Stomach (tissue), 4 donors: ENCODE measurements around the gene PTPRG.

Experiments
- CTCF ChIP-seq, 7 experiments: fragments of 450-650 bp in 4 of 7; fragments of 200-600 bp in 3 of 7; sonication (generic) in 3 of 7; IDR thresholded peaks; one replicate each; pipeline ENCODE4 v1.5.1; 2016 to 2019; ENCODE audit warnings: antibody characterized with exemption in 7 of 7, control low read depth in 2 of 7, mild to moderate bottlenecking in 1 of 7
- POLR2A ChIP-seq, 4 donors: fragments of 450-650 bp; IDR thresholded peaks; one replicate each; pipeline ENCODE4 v1.6.1; 2016; ENCODE audit warnings: antibody characterized with exemption in 4 of 4, control low read depth in 2 of 4, mild to moderate bottlenecking in 1 of 4, moderate library complexity in 1 of 4

DNA sequence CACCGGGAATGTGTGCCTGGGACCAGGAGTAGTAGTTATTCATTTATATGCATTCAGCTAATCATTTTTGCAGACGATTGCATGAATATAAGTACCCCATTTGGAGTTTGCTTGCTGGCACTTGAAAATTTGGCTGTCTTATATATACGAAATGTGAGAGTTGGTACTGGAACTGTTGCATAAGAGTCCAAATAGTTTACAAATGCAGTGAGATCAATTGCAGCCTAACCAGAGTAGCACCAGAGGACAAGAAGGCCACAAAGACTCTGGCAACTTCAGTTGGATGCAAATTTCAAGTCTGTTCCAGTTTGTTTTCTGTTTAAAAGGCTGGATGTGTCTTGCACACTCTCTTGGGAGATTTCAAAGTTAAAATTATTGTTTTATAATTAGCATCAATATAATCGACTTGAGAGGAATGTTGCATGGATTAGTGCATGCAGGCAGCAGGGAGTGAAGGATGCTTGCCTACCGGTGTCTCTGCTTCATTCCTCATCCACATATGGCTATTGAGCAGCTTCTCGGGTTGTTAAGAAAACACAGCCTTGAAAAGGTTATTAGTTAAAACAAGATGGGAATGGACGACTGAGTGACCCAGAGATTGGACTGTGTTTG lies 213.0 kb downstream of the PTPRG start:
- no peak for TF ChIP-seq CTCF (IDR thresholded peaks at IDR 0.05)
- TF ChIP-seq POLR2A (IDR thresholded peaks at IDR 0.05): no peak
